Psoas muscle (tissue), 8 donors: ENCODE results near the gene SDCBP2. TPM values are rescaled to one million over a fixed set of nuclear protein-coding genes. Genes with fewer than 3 reads are reported as not detected.

Experiments used
- ATAC-seq, 4 donors: fragments of 200-7000 bp; cut with Tn5 transposase; one replicate each; pipeline ENCODE4 v1.9.1; 2020; ENCODE audit warnings: moderate library complexity in 3 of 4, mild to moderate bottlenecking in 2 of 4
- DNase-seq, 2 donors: peaks; one replicate each; pipeline ENCODE4 v3.0.0-alpha.2; 2020
- H3K27ac ChIP-seq: fragments of 200-600 bp; one replicate; pipeline ENCODE4 v1.8.0; 2022
- H3K27me3 ChIP-seq, 3 donors: fragments of 200-600 bp in 1 of 3; one replicate each; pipeline versions ENCODE4 v1.6.1 to v1.8.0; 2013 to 2022; ENCODE audit warnings: low read length in 2 of 3, mild to moderate bottlenecking in 2 of 3, moderate library complexity in 1 of 3; ENCODE audit not compliant: insufficient read depth in 3 of 3
- H3K36me3 ChIP-seq, 2 donors: fragments of 200-600 bp in 1 of 2; one replicate each; pipeline versions ENCODE4 v1.6.1 to v1.8.0; 2013 to 2022; ENCODE audit warnings: low read depth in 1 of 2, mild to moderate bottlenecking in 1 of 2, moderate library complexity in 1 of 2; ENCODE audit not compliant: insufficient read depth in 1 of 2
- H3K4me1 ChIP-seq: fragments of 200-600 bp; one replicate; pipeline ENCODE4 v1.8.0; 2022
- H3K4me3 ChIP-seq: fragments of 200-600 bp; one replicate; pipeline ENCODE4 v1.8.0; 2022; ENCODE audit warnings: mild to moderate bottlenecking
- H3K9me3 ChIP-seq: fragments of 200-600 bp; one replicate; pipeline ENCODE4 v1.8.0; 2022
- CTCF ChIP-seq: fragments of 200-600 bp; IDR thresholded peaks from one replicate; pipeline ENCODE4 v1.8.0; 2022; ENCODE audit warnings: antibody characterized with exemption
- WGBS, 3 donors: extraction: QIAGEN DNeasy Blood & Tissue Kit; methylation state at CpG; one replicate each; pipeline versions ENCODE4 v1.1.6 to v1.1.7; 2013; 5-methylcytosine and 5-hydroxymethylcytosine counted together
- intact Hi-C, 2 donors: fragments of 100-400 bp; cut with DNase I; formaldehyde crosslinking; loops; one replicate each; pipeline versions ENCODE4 v1.11.0 to v1.14.2; 2022
- polyA plus RNA-seq, 3 donors: library from polyadenylated mRNA; stranded (reverse); fragments of 200-250 nt; gene quantifications; one replicate each; pipeline ENCODE4 v1.2.3, GENCODE V29; 2013
- total RNA-seq, 4 donors: library from RNA; stranded (reverse); fragmentation: NEBNext Ultra II Directional in 2 of 4; extraction: Animal tissue kit (Norgen Biotek cat#: 25700) in 2 of 4; gene quantifications; one replicate each; pipeline versions ENCODE4 v1.2.1 to v1.2.4, GENCODE V29; 2021 to 2023
- donor health status: healthy with polysubstance abuse.
- donor health status: DM: no; HTN: no; CAD: no; lungs with moderate emphysema.
- donor health status: Bipolar disorder and iron deficiency.
- donor health status: healthy.
- donor health status: DM: yes; HTN: yes; CAD: no.
- donor health status: DM: no; HTN: no; CAD: no.
- donor health status: DM: no; HTN: no; CAD: no.
- donor health status: DM: yes; HTN: yes; CAD: no.

SDCBP2 gene
- total and polyA plus RNA-seq, 7 donors, result 1.6 to 10.5 (median 2.0) TPM

GRCh38 chr20:1313236-1313964 is 15.5 kb downstream of the SDCBP2 start:
- 18 to 22% (median 20%) methylated on average over 32 to 38 of the region's 38 CpGs for WGBS, 3 donors
- DNase-seq, result peak; percentile 77 to 83
- no peaks in the 10 kb centered on the region for H3K36me3 ChIP-seq
- no peaks in the 10 kb centered on the region for H3K4me1 ChIP-seq
- intact Hi-C loops, result loop anchor here (1.0 to 5.0 kb wide), 3 partner anchors 79 to 125 kb away; partner anchors contain the start of gene FKBP1A (in 1 of the 2)
- peak overlapping the region; percentile 0 for H3K27ac ChIP-seq
- no peaks in the 10 kb centered on the region for H3K9me3 ChIP-seq
- H3K27me3 ChIP-seq, result no peaks in the 10 kb centered on the region
- peak; percentile 82 to 97 (median 90) for ATAC-seq
- peak overlapping the region; percentile 41 for H3K4me3 ChIP-seq
- TF ChIP-seq CTCF, result peak; percentile 98

- Histone ChIP-seq H3K27ac (no peak overlapping the region), H3K4me1 (no peaks in the 10 kb centered on the region), H3K4me3 (no peak overlapping the region), H3K27me3 (no peaks in the 10 kb centered on the region), H3K9me3 (no peaks in the 10 kb centered on the region), H3K36me3 (no peaks in the 10 kb centered on the region)
- ATAC-seq (peak in 1 of 4 donors; percentile 34), DNase-seq (no peak)
- intact Hi-C loops, result loop anchor here (1.0 to 5.0 kb wide), 3 partner anchors 79 to 126 kb away; partner anchors contain the start of gene FKBP1A (in 1 of the 2)
- no peak for TF ChIP-seq CTCF
- 78 to 83% (median 81%) methylated on average over 15 to 16 of the region's 16 CpGs for WGBS, 3 donors
These were observed 16.1 kb downstream of the SDCBP2 start for GRCh38 chr20:1312904-1313235.

- 94 to 96% (median 95%) methylated on average over 20 of the region's 20 CpGs for WGBS, 3 donors
- ATAC-seq (no peak), DNase-seq (no peak)
- H3K27ac ChIP-seq, result no peak overlapping the region
- H3K4me3 ChIP-seq, result no peak overlapping the region
- TF ChIP-seq CTCF, result no peak
- H3K36me3 ChIP-seq, result no peaks in the 10 kb centered on the region
- intact Hi-C loops, result loop anchor here in 1 of 2 donors (2.0 to 5.0 kb wide), 2 partner anchors 80 to 126 kb away; partner anchors contain the start of gene FKBP1A
- no peaks in the 10 kb centered on the region for H3K27me3 ChIP-seq
- no peaks in the 10 kb centered on the region for H3K4me1 ChIP-seq
- H3K9me3 ChIP-seq, result no peaks in the 10 kb centered on the region
These were observed 16.6 kb downstream of the SDCBP2 start for GRCh38 chr20:1312308-1312707.

GRCh38 chr20:1310506-1311190 is 18.3 kb downstream of the SDCBP2 start:
- ATAC-seq, result no peak
- H3K4me1 ChIP-seq, result no peaks in the 10 kb centered on the region
- no peaks in the 10 kb centered on the region for H3K27me3 ChIP-seq
- 81 to 83% (median 82%) methylated on average over 12 of the region's 12 CpGs for WGBS, 3 donors
- no peak overlapping the region for H3K4me3 ChIP-seq
- H3K36me3 ChIP-seq, result no peaks in the 10 kb centered on the region
- DNase-seq, result no peak
- H3K27ac ChIP-seq, result no peak overlapping the region
- intact Hi-C loops, result loop anchor here in 1 of 2 donors (5.0 kb wide), 1 partner anchor 82 kb away; the partner anchor contains the start of gene FKBP1A
- no peaks in the 10 kb centered on the region for H3K9me3 ChIP-seq
- TF ChIP-seq CTCF, result no peak
